HG02884 (cell line): ENCODE results near the gene KLHL7.
"Not testable (repeated sequence)": the region's sequence is repeated elsewhere in the genome, so short reads cannot be mapped to it uniquely, and the experiment has no call there.

Source experiments
- ATAC-seq: cut with Tn5 transposase; IDR thresholded peaks from one replicate; pipeline ENCODE4 v1.9.1; 2021; ENCODE audit warnings: mild to moderate bottlenecking, moderate library complexity; ENCODE audit not compliant: unreplicated experiment

Gene KLHL7

GRCh38 chr7:23107781-23108180 lies 2.2 kb downstream of the KLHL7 start:
- no peak for ATAC-seq

DNA sequence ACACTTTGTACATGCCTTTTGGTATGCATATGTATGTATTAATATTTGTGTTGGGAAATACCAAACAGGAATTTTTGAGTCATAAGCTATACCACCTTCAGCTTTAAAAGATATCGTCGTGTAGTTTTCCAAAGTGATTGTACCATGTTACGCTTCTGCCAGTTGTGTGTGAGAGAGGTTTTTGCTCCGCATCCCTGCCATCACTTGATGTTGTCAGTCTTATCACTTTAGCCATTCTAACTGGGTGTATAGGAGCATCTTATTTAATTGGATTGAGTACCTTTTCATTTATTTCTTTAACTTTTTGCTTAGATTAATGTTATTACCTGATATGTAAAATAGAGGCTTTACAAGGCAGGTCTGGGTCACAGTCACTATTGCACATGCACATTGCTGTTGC lies 3.4 kb downstream of the KLHL7 start:
- ATAC-seq = no peak

DNA sequence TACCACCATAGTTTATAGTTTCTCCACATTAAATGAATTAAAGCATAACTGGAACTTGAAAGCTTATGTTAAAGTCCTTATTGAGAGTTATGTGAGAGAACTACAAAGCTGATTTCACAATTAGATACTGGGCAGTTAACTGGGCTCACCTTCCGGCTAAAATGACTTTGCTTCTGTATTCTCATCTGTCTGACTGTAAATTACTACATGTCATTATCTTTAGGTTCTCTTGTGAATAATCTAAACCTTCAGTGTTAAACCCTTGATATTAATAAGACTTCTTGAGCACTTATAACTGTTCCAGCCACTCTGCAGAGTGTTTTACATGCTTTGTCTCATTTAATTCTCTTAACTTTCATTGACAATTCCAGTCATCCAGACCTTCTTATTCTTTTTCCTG lies 3.9 kb downstream of the KLHL7 start:
- ATAC-seq = no peak

- no peak for ATAC-seq
Measured at GRCh38 chr7:23114896-23115295, 9.3 kb downstream of the KLHL7 start.

GRCh38 chr7:23115991-23116390 lies 10.4 kb downstream of the KLHL7 start:
- ATAC-seq = no peak

DNA sequence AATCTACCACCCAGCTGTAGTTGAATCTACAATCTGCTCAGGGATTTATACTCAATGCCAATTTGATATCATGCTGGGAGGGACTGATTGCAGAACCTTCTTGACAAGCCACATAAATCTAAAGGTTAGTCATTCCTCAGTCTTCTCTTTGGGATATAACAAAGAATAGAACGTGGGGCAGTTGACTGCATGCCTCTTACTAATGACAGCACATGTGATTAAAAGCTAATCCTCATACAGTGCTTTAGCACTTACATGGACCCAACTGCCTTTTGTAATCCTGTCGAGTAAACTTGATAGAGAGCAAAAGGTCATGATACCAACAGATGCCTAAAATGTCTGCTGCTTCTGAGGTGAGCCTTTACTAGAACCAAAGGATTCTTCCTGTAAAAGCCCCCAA lies 12.3 kb downstream of the KLHL7 start:
- ATAC-seq = no peak

DNA sequence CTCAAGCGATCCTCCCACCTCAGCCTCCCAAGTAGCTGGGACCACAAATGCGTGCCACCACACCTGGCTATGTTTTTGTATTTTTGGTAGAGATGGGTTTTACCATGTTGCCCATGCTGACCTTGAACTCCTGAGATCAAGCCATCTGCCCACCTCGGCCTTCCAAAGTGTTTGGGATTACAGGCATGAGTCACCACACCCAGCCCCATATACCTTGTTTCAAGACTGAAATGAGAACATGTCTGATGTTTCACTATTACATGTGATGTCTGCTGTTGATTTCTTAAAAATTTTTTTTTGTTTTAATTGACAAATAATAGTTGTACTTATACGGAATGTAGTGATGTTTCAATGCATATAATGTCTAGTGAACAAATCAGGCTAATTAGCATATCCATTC lies 14.5 kb downstream of the KLHL7 start:
- ATAC-seq = no peak

DNA sequence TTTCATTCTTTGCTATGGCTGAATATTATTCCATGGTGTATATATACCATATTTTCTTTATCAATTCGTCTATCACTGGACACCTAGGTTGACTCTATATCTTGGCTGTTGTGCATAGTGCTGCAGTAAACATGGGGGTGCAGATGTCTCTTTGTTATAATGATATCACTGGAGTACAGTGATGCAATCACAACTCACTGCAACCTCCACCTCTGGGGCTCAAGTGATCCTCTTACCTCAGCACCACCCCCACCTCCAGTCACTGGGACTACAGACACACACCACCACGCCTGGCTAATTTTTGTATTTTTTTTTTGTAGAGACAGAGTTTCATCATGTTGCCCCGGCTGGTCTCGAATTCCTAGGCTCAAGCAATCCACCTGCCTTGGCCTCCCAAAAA lies 15.6 kb downstream of the KLHL7 start:
- ATAC-seq = no peak

GRCh38 chr7:23123007-23123406 lies 17.4 kb downstream of the KLHL7 start:
- ATAC-seq = no peak

DNA sequence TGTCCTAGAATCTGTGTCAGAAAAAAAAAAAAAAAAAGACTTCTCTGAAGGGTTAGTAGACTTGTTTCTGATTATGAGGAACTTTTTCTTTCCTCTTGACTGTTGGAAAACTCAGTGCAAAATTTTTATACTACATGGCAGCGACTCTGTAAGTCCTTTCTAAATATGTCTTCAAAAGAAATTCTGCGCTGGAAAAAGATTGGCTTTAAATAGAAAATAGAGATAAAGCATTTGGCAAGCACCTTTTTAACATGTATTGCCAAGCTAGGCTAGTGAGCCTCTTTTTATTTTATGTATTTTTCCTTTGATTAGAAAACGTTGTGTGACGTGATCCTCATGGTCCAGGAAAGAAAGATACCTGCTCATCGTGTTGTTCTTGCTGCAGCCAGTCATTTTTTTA lies 17.9 kb downstream of the KLHL7 start:
- ATAC-seq = no peak

GRCh38 chr7:23129036-23129435 lies 23.5 kb downstream of the KLHL7 start:
- no peak for ATAC-seq

DNA sequence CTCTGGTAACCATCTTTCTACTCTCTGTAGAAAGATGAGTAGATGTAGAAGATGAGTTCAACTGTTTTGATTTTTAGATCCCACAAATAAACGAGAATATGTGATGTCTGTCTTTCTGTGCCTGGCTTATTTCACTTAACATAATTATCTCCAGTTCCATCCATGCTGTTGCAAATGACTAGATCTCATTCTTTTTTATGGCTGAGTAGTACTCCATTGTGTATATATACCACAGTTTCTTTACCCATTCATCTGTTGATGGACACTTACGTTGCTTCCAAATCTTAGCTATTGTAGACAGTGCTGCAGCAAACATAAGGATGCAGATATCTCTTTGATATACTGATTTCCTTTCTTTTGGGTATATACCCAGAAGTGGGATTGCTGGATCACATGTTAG lies 26.2 kb downstream of the KLHL7 start:
- ATAC-seq = not testable (repeated sequence)

DNA sequence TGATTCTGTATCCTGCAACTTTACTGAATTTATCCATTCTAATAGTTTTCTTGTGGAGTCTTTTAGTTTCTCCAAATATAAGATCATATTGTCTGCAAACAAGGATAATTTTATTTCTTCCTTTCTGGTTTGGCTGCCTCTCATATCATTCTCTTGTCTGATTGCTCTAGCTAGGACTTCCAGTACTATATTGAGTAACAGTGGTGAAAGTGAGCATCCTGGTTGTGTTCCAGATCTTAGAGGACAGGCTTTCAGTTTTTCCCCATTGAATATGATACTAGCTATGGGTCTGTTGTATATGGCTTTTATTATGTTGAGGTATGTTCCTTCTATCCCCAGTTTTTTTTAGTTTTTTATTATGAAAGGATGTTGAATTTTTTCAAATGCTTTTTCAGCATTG lies 28.2 kb downstream of the KLHL7 start:
- ATAC-seq = no peak

DNA sequence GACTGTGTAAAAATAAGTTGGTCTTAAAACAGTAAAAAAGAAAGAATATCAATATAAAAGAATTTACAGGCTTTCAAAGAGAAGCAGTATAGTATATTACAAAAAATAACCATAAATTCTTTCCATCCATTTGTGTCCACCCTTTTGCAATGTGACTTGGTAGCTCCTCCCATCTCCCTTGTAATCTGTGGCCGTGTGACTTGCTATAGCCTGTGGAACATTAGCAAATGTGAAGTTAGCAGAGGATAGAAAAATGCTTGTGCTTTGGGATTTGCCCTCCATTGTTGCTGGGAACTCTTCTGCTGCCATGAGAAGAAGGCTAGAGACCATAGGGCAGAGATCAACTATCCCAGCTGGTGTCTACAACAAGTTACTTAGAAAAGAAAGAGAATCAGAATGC lies 30.2 kb downstream of the KLHL7 start:
- ATAC-seq = no peak

GRCh38 chr7:23136216-23136615 lies 30.6 kb downstream of the KLHL7 start:
- ATAC-seq = no peak

DNA sequence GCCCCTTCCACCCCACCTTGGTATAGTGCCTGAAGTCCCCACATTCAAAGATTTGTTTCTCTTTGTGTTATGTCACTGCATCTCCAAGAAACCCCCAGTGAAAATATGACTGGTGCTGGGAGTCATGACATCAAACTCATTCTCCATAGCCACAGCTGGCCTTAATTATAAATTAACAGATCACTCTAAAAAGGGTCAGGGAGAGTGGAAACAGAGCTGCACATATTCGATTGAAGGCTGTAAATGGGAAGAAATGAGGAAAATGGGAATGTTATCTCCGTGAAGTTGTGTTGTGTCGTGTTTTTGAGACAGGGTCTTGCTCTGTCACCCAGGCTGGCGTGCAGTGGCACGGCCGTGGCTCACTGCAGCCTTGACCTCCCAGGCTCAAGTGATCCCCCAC lies 52.1 kb downstream of the KLHL7 start:
- no peak for ATAC-seq

DNA sequence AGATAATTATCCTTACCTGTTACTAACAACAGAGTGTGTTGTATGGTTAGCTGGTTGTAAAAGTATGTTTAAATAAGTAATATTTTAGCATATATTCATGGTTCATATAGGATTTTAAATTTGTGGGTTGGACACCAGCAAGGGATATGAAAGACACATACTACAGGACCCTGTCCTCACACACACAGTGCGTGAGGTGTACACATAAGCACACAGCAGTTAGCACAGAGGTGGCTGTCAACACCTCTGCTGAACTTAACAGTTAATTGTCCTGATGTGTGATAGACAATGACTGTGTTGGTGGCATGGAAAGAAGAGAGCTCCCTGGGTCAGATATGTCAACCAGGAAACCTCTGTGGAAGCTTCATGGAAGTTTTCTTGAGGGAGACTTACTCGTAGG lies 53.0 kb downstream of the KLHL7 start:
- ATAC-seq = no peak

GRCh38 chr7:23161482-23161881 lies 55.9 kb downstream of the KLHL7 start:
- ATAC-seq = no peak

- no peak for ATAC-seq
Measured at GRCh38 chr7:23164846-23165245, 59.3 kb downstream of the KLHL7 start.

DNA sequence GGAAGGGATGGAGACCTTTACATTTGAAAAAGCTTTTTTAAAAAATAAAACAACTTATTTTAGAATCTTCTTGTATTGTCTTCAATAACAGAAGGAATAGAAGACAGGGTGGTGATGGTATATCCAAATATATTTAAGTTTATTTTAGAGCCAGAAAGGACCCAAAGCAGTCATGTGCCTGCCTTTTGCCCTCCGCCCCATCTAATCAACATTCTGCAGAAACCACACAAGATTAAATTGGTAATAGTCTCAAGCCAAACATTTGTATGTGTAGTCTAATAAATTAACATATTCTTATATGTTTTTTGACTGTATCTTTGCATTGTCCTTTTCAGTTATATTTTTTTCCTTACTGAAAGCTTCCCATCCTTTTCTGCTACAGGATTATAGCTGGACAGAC lies 59.7 kb downstream of the KLHL7 start:
- no peak for ATAC-seq

GRCh38 chr7:23167691-23168090 lies 62.1 kb downstream of the KLHL7 start:
- no peak for ATAC-seq

DNA sequence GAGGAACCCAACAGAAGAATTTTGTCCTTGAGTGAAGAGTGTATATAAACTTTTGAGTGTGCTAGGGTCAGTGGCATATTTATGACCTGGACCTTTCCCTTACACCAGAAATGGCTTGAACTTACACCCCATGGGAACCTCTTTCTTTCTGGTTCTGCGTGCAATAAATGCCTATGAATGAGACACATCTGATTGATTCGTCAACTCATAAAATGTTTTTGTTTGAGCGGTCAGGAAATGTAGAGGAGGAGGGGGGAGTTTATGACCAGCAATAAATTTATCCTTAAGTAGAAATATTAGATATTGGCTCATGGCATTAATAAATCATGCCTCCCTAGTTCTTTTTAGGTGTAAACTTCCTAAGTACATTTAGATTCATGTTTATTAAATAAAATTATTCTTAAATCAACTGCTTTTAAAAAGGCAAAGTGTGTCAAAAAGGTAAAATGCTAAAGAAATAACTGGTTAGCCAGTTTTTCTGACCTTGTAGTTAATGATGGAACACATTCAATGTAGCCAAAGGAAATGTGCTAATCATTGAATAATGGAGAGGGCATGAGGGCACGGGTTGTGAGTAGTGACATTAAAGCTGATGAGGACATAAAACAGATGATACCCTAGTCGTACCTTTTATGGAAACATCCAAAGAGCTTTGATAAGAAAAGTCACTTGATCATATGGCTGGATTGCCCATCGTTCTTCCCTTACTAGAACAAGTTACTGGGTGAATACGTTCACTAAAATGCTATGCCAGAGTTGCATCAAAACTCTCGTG lies 62.7 kb downstream of the KLHL7 start:
- no peak for ATAC-seq

GRCh38 chr7:23175938-23176337 lies 70.4 kb downstream of the KLHL7 start:
- ATAC-seq = no peak
